GM10266 (cell line): ENCODE measurements around the gene IFIH1.

Experiments used
- DNase-seq: peaks from one replicate; pipeline ENCODE4 v3.0.0; 2012; ENCODE audit errors: extremely low spot score
- TF ChIP-seq, protein P1 (sequence below): IDR thresholded peaks from 2 replicates; pipeline ENCODE4 v1.5.1; 2012; ENCODE audit warnings: mild to moderate bottlenecking, low read depth; ENCODE audit not compliant: control insufficient read depth, insufficient read depth; ENCODE audit errors: missing control alignments

IFIH1 gene

DNA sequence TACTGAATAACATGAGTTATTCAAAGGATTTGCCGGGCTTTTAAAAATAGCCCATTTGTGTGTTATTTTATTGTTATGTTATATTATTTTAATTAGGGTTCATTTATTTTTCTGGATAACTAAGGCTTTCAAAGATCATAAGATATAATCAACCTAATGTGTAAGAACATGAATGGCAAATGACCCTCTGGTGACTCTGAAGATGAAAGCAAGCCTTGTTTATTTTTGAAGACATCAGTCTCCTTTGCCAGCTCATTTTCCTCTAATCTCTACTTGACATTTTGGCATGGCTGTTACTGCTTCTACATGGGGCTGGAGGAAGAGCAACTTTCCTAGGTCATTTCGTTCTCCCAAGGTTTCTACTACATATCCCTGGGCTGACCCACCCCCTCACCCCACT is 85.8 kb downstream of the IFIH1 start:
- DNase-seq = no peak
- TF ChIP-seq, protein P1, sequence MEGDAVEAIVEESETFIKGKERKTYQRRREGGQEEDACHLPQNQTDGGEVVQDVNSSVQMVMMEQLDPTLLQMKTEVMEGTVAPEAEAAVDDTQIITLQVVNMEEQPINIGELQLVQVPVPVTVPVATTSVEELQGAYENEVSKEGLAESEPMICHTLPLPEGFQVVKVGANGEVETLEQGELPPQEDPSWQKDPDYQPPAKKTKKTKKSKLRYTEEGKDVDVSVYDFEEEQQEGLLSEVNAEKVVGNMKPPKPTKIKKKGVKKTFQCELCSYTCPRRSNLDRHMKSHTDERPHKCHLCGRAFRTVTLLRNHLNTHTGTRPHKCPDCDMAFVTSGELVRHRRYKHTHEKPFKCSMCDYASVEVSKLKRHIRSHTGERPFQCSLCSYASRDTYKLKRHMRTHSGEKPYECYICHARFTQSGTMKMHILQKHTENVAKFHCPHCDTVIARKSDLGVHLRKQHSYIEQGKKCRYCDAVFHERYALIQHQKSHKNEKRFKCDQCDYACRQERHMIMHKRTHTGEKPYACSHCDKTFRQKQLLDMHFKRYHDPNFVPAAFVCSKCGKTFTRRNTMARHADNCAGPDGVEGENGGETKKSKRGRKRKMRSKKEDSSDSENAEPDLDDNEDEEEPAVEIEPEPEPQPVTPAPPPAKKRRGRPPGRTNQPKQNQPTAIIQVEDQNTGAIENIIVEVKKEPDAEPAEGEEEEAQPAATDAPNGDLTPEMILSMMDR = no peak

DNA sequence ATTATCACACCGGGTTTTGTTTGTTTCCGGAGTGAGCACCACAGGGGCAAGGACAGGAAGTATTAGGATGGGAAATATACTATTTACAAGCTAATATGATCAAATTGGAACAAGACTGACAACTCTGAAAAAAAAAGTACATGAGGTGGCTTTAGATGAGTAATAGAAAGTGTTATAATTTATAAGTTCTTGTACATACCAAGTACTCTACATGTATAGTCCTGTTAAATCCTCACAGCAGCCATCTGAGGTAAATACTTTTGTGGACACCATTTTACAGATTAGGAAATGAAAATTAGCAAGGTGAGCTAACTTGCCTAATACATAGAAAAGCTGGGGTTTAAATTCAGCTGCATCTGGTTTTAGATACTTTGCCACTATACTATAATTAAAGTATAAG is 86.5 kb downstream of the IFIH1 start:
- TF ChIP-seq, protein P1 = no peak
- no peak for DNase-seq

DNA sequence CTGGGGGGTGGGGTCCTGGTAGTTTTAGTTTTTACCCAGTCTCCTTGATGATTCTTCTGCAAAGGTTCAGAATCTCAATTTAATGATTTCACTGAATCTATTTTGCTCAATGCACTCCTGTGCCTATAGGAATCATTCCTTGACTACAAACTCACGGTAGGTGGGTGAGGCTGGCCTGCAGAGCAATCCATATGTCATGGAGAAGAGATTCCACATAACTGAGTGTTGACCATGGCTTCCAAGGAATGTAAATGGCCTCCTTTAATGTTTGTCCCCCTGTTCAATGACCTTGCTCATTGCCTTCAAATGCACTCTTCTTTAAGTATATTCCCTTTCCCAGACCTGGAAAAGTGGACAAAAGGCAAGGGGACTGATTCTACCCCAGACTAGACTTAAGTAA is 87.7 kb downstream of the IFIH1 start:
- DNase-seq = no peak
- TF ChIP-seq, protein P1 = no peak

DNA sequence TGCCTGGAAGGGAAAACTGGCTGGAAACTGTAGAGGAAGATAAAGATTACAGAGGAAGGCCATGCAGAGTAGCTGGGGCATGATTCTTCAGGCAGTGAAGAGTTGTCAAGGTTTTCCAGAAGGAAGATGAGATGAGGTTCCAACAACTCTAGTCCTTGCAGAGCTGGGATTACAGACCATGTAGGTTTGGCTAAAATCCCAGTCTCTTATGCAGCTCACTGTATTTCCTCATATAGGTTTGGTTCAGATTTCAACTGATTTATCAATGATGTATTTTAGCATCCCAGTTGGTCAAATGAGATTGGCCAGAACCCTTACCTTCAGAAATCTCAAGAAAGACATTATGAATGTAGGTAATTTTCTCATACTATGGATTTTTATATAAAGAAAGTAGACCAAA is 91.6 kb downstream of the IFIH1 start:
- TF ChIP-seq, protein P1 = no peak

DNA sequence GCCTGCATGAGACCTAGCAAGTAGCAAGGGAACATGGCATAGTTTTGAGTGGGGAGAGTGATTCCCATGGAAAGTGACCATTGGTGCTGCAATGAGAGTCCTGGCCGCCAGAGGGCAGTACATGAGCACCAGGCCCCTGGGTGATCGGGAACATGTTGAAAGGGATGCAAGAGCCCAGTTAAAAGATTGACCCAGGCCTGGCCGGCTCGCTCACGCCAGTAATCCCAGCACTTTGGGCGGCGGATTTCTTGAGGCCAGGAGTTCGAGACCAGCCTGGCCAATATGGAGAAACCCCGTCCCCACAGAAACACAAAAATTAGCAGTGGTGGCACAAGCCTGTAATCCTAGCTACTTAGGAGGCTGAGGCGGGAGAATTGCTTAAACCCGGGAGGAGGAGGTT is 97.4 kb downstream of the IFIH1 start:
- TF ChIP-seq, protein P1 = peak; percentile 98
- peak; percentile 72 for DNase-seq

More for the DNA sequence above, 91.6 kb downstream of the IFIH1 start:
- DNase-seq = no peak

GRCh38 chr2:162220368-162220767 is 98.1 kb downstream of the IFIH1 start:
- DNase-seq = no peak
- TF ChIP-seq, protein P1 = no peak

GRCh38 chr2:162219426-162219825 is 99.1 kb downstream of the IFIH1 start:
- TF ChIP-seq, protein P1 = no peak
- DNase-seq = no peak
